ENCODE results near the gene NEK3. TPM values are rescaled to one million over a fixed set of nuclear protein-coding genes. Genes with fewer than 3 reads are reported as not detected.

NEK3 gene
- total RNA-seq, 1 donor from 2014 or later = 23.6 TPM

GRCh38 chr13:52147225-52147624 lies 12.2 kb downstream of the NEK3 start:
- H3K4me3 Mint-ChIP-seq (ENCODE audit: unreplicated experiment) = no peak overlapping the region
- H3K9me3 Mint-ChIP-seq (ENCODE audit: unreplicated experiment) = peaks cover 3% of the 10 kb centered on the region
- peaks cover 36% of the 10 kb centered on the region for H3K36me3 Mint-ChIP-seq (ENCODE audit: unreplicated experiment)
- no peak overlapping the region for H3K27ac Mint-ChIP-seq (ENCODE audit: unreplicated experiment)
- no peaks in the 10 kb centered on the region for H3K4me1 Mint-ChIP-seq (ENCODE audit: unreplicated experiment)
- no peak for TF ChIP-seq CTCF (IDR thresholded peaks at IDR 0.05)
- no peaks in the 10 kb centered on the region for H3K27me3 Mint-ChIP-seq (ENCODE audit: unreplicated experiment)
- DNase-seq (ENCODE audit: extremely low spot score, unreplicated experiment) = no peak

GRCh38 chr13:52141299-52141698 lies 18.1 kb downstream of the NEK3 start:
- no peaks in the 10 kb centered on the region for H3K4me1 Mint-ChIP-seq (ENCODE audit: unreplicated experiment)
- no peak for TF ChIP-seq CTCF (IDR thresholded peaks at IDR 0.05)
- no peak overlapping the region for H3K4me3 Mint-ChIP-seq (ENCODE audit: unreplicated experiment)
- peaks cover 25% of the 10 kb centered on the region for H3K36me3 Mint-ChIP-seq (ENCODE audit: unreplicated experiment)
- no peak overlapping the region for H3K27ac Mint-ChIP-seq (ENCODE audit: unreplicated experiment)
- no peaks in the 10 kb centered on the region for H3K9me3 Mint-ChIP-seq (ENCODE audit: unreplicated experiment)
- H3K27me3 Mint-ChIP-seq (ENCODE audit: unreplicated experiment) = no peaks in the 10 kb centered on the region
- no peak for DNase-seq (ENCODE audit: extremely low spot score, unreplicated experiment)

- no peaks in the 10 kb centered on the region for H3K27me3 Mint-ChIP-seq (ENCODE audit: unreplicated experiment)
- H3K4me3 Mint-ChIP-seq (ENCODE audit: unreplicated experiment) = no peak overlapping the region
- H3K9me3 Mint-ChIP-seq (ENCODE audit: unreplicated experiment) = no peaks in the 10 kb centered on the region
- peaks cover 42% of the 10 kb centered on the region for H3K36me3 Mint-ChIP-seq (ENCODE audit: unreplicated experiment)
- H3K27ac Mint-ChIP-seq (ENCODE audit: unreplicated experiment) = no peak overlapping the region
- no peak for TF ChIP-seq CTCF (IDR thresholded peaks at IDR 0.05)
- H3K4me1 Mint-ChIP-seq (ENCODE audit: unreplicated experiment) = no peaks in the 10 kb centered on the region
- no peak for DNase-seq (ENCODE audit: extremely low spot score, unreplicated experiment)
Observed at GRCh38 chr13:52137489-52137888, 21.9 kb downstream of the NEK3 start.

GRCh38 chr13:52136763-52137162 lies 22.6 kb downstream of the NEK3 start:
- H3K4me3 Mint-ChIP-seq (ENCODE audit: unreplicated experiment) = no peak overlapping the region
- H3K36me3 Mint-ChIP-seq (ENCODE audit: unreplicated experiment) = peaks cover 46% of the 10 kb centered on the region
- H3K4me1 Mint-ChIP-seq (ENCODE audit: unreplicated experiment) = no peaks in the 10 kb centered on the region
- H3K27me3 Mint-ChIP-seq (ENCODE audit: unreplicated experiment) = no peaks in the 10 kb centered on the region
- H3K27ac Mint-ChIP-seq (ENCODE audit: unreplicated experiment) = no peak overlapping the region
- TF ChIP-seq CTCF (IDR thresholded peaks at IDR 0.05) = no peak
- no peaks in the 10 kb centered on the region for H3K9me3 Mint-ChIP-seq (ENCODE audit: unreplicated experiment)
- no peak for DNase-seq (ENCODE audit: extremely low spot score, unreplicated experiment)

GRCh38 chr13:52130641-52131040 lies 28.8 kb downstream of the NEK3 start:
- Mint-ChIP-seq H3K9me3 (ENCODE audit: unreplicated experiment) (no peaks in the 10 kb centered on the region), H3K36me3 (ENCODE audit: unreplicated experiment) (peaks cover 38% of the 10 kb centered on the region), H3K4me3 (ENCODE audit: unreplicated experiment) (no peak overlapping the region), H3K4me1 (ENCODE audit: unreplicated experiment) (peaks cover 9% of the 10 kb centered on the region), H3K27me3 (ENCODE audit: unreplicated experiment) (peaks cover under 1% of the 10 kb centered on the region), H3K27ac (ENCODE audit: unreplicated experiment) (no peak overlapping the region)
- no peak for DNase-seq (ENCODE audit: extremely low spot score, unreplicated experiment)
- no peak for TF ChIP-seq CTCF (IDR thresholded peaks at IDR 0.05)
